Lower lobe of right lung (tissue), 2 donors: ENCODE measurements around the gene LXN. TPM values are rescaled to one million over a fixed set of nuclear protein-coding genes. Genes with fewer than 3 reads are reported as not detected.

Experiments used
- ATAC-seq, 2 donors: fragments of 200-7000 bp; cut with Tn5 transposase; one replicate each; pipeline ENCODE4 v1.9.1; 2020 to 2022; ENCODE audit warnings: mild to moderate bottlenecking in 2 of 2, moderate library complexity in 2 of 2
- DNase-seq: peaks from one replicate; pipeline ENCODE4 v3.0.0-alpha.2; 2020
- H3K27ac ChIP-seq: fragments of 200-600 bp; one replicate; pipeline ENCODE4 v1.8.0; 2022
- H3K27me3 ChIP-seq: fragments of 200-600 bp; one replicate; pipeline ENCODE4 v1.8.0; 2022; ENCODE audit warnings: low read depth
- H3K36me3 ChIP-seq: fragments of 200-600 bp; one replicate; pipeline ENCODE4 v1.8.0; 2022; ENCODE audit warnings: mild to moderate bottlenecking
- H3K4me1 ChIP-seq: fragments of 200-600 bp; one replicate; pipeline ENCODE4 v1.8.0; 2022
- H3K4me3 ChIP-seq: fragments of 200-600 bp; one replicate; pipeline ENCODE4 v1.8.0; 2022; ENCODE audit warnings: mild to moderate bottlenecking
- H3K9me3 ChIP-seq: fragments of 200-600 bp; one replicate; pipeline ENCODE4 v1.8.0; 2022
- intact Hi-C: fragments of 100-400 bp; cut with DNase I; formaldehyde crosslinking; loops from one replicate; pipeline ENCODE4 v1.11.0; 2022
- long read RNA-seq: library from polyadenylated mRNA; unstranded; transcript quantifications from one replicate; pipeline ENCODE4 v2.0.0, GENCODE V29; 2021
- total RNA-seq: library from RNA; stranded (reverse); fragmentation: NEBNext Ultra II Directional; extraction: Animal tissue kit (Norgen Biotek cat#: 25700); gene quantifications from one replicate; pipeline ENCODE4 v1.2.1, GENCODE V29; 2021
- TF ChIP-seq, protein P1 (sequence below): fragments of 200-600 bp; IDR thresholded peaks from one replicate; pipeline ENCODE4 v1.8.0; 2022; ENCODE audit warnings: antibody characterized with exemption, mild to moderate bottlenecking
- donor health status: DM: no; HTN: yes; CAD: no; lungs with severe emphysema.

The LXN gene, protein sequence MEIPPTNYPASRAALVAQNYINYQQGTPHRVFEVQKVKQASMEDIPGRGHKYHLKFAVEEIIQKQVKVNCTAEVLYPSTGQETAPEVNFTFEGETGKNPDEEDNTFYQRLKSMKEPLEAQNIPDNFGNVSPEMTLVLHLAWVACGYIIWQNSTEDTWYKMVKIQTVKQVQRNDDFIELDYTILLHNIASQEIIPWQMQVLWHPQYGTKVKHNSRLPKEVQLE
- total RNA-seq, result 18.8 TPM
- long read RNA-seq, transcript LXN-201 (6 exons, 1,116 nt), result major isoform, 19 of 23 reads
- long read RNA-seq, partial matches to known transcripts, result 0 of 23 reads
- long read RNA-seq, other reads (novel, unspliced or antisense), result 4 of 23 reads

GRCh38 chr3:158672215-158673176 is at the start of gene LXN:
Gene LXN (minus strand): TSS chr3:158672648. CDS start chr3:158672478, 170 bp downstream.
- intact Hi-C loops, result no loop called here
- peaks cover 24% of the 10 kb centered on the region for H3K4me1 ChIP-seq

GRCh38 chr3:158722108-158722507 is 49.7 kb upstream of the LXN start:
- intact Hi-C loops, result no loop called here
- Histone ChIP-seq H3K4me3 (no peak overlapping the region), H3K36me3 (peaks cover 6% of the 10 kb centered on the region), H3K27me3 (no peaks in the 10 kb centered on the region), H3K9me3 (no peaks in the 10 kb centered on the region), H3K4me1 (peaks cover 29% of the 10 kb centered on the region), H3K27ac (no peak overlapping the region)
- DNase-seq (no peak), ATAC-seq (no peak)
- TF ChIP-seq, protein P1, sequence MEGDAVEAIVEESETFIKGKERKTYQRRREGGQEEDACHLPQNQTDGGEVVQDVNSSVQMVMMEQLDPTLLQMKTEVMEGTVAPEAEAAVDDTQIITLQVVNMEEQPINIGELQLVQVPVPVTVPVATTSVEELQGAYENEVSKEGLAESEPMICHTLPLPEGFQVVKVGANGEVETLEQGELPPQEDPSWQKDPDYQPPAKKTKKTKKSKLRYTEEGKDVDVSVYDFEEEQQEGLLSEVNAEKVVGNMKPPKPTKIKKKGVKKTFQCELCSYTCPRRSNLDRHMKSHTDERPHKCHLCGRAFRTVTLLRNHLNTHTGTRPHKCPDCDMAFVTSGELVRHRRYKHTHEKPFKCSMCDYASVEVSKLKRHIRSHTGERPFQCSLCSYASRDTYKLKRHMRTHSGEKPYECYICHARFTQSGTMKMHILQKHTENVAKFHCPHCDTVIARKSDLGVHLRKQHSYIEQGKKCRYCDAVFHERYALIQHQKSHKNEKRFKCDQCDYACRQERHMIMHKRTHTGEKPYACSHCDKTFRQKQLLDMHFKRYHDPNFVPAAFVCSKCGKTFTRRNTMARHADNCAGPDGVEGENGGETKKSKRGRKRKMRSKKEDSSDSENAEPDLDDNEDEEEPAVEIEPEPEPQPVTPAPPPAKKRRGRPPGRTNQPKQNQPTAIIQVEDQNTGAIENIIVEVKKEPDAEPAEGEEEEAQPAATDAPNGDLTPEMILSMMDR, result no peak

More at GRCh38 chr3:158672215-158673176, at the start of gene LXN:
- TF ChIP-seq, protein P1, result peak; percentile 72
- no peaks in the 10 kb centered on the region for H3K9me3 ChIP-seq
- DNase-seq (peak; percentile 92), ATAC-seq (peak; percentile 99 to 100)
- no peaks in the 10 kb centered on the region for H3K27me3 ChIP-seq
- peak within 1 kb of the TSS; percentile 81 for H3K27ac ChIP-seq
- peak within 1 kb of the TSS; percentile 68 for H3K4me3 ChIP-seq
- H3K36me3 ChIP-seq, result peaks cover 37% of the 10 kb centered on the region

- DNase-seq (no peak), ATAC-seq (no peak)
- intact Hi-C loops, result no loop called here
- H3K27me3 ChIP-seq, result no peaks in the 10 kb centered on the region
- H3K36me3 ChIP-seq, result peaks cover 6% of the 10 kb centered on the region
- TF ChIP-seq, protein P1, result no peak
- no peaks in the 10 kb centered on the region for H3K9me3 ChIP-seq
- no peak overlapping the region for H3K4me3 ChIP-seq
- peaks cover 20% of the 10 kb centered on the region for H3K4me1 ChIP-seq
- H3K27ac ChIP-seq, result no peak overlapping the region
Measured at GRCh38 chr3:158718490-158719170, 46.2 kb upstream of the LXN start.

GRCh38 chr3:158717576-158717975 is 45.1 kb upstream of the LXN start:
- no peak for ATAC-seq
- no peak overlapping the region for H3K4me3 ChIP-seq
- peaks cover 10% of the 10 kb centered on the region for H3K36me3 ChIP-seq
- H3K27me3 ChIP-seq, result no peaks in the 10 kb centered on the region
- peaks cover 20% of the 10 kb centered on the region for H3K4me1 ChIP-seq
- intact Hi-C loops, result no loop called here
- DNase-seq, result no peak
- TF ChIP-seq, protein P1, result no peak
- H3K27ac ChIP-seq, result no peak overlapping the region
- H3K9me3 ChIP-seq, result no peaks in the 10 kb centered on the region

GRCh38 chr3:158713094-158713499 is 40.6 kb upstream of the LXN start:
- intact Hi-C loops, result no loop called here
- TF ChIP-seq, protein P1, result no peak
- Histone ChIP-seq H3K27ac (peak overlapping the region; percentile 37), H3K27me3 (no peaks in the 10 kb centered on the region), H3K4me1 (peaks cover 36% of the 10 kb centered on the region), H3K9me3 (no peaks in the 10 kb centered on the region), H3K36me3 (peaks cover 26% of the 10 kb centered on the region), H3K4me3 (no peak overlapping the region)
- DNase-seq (no peak), ATAC-seq (peak; percentile 69 to 73)
